ENCODE measurements around the gene C2orf81. TPM values are rescaled to one million over a fixed set of nuclear protein-coding genes. Genes with fewer than 3 reads are reported as not detected.

The C2orf81 gene
- total RNA-seq, 1 donor from 2014 or later: under 0.01 TPM

- DNase-seq (ENCODE audit: low read depth in 2 of 2): no peak
Measured at GRCh38 chr2:74391209-74391579, 30.2 kb downstream of the C2orf81 start.

- no peak for DNase-seq (ENCODE audit: low read depth in 2 of 2)
Measured at GRCh38 chr2:74390606-74391005, 30.8 kb downstream of the C2orf81 start.

- DNase-seq (ENCODE audit: low read depth in 2 of 2): peak in 1 of 2 donors; percentile 15
Measured at GRCh38 chr2:74387346-74387745, 34.1 kb downstream of the C2orf81 start.

GRCh38 chr2:74385396-74385795, 36.0 kb downstream of the C2orf81 start:
- DNase-seq (ENCODE audit: low read depth in 2 of 2): no peak

GRCh38 chr2:74384051-74384450, 37.4 kb downstream of the C2orf81 start:
- DNase-seq (ENCODE audit: low read depth in 2 of 2): no peak

DNA sequence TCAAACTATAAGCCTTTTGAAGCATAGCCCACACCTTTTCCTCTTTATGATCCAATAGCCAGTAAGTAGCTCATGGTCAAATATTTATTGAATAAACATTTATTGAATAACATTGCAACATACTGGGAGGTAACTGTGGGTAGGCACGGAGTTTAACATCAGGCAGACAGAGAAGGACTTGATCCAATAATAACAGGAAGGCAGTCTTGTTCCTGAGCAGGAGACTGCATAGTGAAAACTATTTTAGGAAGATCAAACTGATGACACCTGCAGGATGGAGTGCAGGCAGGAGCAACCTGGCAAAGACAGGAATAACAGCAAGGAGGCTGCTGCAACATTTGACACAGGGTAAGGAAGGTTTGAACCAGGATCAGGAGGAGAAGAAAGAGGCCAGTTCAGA, 38.2 kb downstream of the C2orf81 start:
- DNase-seq (ENCODE audit: low read depth in 2 of 2): peak; percentile 43 to 94

- no peak for DNase-seq (ENCODE audit: low read depth in 2 of 2)
Measured at GRCh38 chr2:74381751-74382150, 39.7 kb downstream of the C2orf81 start.

GRCh38 chr2:74379851-74380789, 41.3 kb downstream of the C2orf81 start, which contains the start of gene DCTN1:
Gene DCTN1 (minus strand): TSS chr2:74380311. CDS start chr2:74380037, 274 bp downstream.
- peak; percentile 61 to 69 for DNase-seq (ENCODE audit: low read depth in 2 of 2)

GRCh38 chr2:74378007-74378406, 43.4 kb downstream of the C2orf81 start:
- no peak for DNase-seq (ENCODE audit: low read depth in 2 of 2)

- no peak for DNase-seq (ENCODE audit: low read depth in 2 of 2)
Measured at GRCh38 chr2:74375838-74376237, 45.6 kb downstream of the C2orf81 start.

DNA sequence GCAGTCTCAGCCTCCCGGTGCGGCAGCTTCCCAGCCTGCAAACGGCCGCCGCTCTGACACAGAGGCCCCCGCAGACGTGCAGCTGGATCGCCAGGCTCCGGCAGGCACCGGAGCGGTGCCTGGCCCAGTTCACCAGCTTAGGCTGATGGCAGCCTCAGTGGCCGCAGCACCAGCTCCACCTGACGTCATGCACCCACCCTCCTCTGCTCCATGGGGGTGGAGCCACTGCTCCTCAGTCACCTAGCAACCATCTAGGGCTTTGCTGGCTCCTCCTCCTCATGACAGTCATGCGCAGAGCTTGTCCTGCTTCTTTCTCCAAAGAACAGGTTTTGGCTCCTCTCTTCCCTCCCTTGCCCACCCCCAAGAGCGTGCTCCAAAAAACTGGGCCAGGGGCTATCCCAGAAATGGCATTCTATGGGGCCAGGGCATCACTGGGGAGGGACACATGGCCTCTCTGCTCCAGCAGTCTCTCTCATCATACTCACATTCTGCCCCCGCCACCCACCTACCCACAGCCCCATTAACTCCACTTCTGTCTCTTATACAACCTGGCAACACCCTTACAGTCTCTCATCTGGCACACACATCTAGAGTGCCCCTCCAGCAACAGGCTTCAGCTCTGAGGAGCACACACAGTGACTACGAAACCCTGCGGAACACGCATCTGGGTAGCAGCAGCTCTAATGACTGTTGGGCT, 46.8 kb downstream of the C2orf81 start:
- DNase-seq (ENCODE audit: low read depth in 2 of 2): peak; percentile 12 to 64

DNA sequence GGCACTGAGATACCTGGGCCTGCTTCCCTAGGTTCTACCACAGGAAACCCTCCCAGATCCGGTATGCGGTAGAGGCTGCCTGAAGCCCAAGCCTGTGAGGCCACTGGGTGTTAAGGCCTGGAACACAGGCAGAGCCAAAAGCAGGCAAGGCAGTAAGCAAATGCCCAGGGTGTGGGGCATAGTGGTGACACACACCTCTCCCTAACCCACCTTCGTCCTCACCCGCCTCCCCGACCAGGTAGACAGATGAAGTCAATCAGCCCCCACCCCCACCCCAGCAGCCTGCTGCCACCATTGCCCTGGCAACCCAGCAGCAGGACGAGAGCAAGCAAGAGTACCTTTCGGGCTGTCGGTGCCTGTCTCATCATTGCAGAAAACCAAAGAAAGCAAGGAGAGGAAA, 47.4 kb downstream of the C2orf81 start:
- DNase-seq (ENCODE audit: low read depth in 2 of 2): peak in 1 of 2 donors; percentile 14

DNA sequence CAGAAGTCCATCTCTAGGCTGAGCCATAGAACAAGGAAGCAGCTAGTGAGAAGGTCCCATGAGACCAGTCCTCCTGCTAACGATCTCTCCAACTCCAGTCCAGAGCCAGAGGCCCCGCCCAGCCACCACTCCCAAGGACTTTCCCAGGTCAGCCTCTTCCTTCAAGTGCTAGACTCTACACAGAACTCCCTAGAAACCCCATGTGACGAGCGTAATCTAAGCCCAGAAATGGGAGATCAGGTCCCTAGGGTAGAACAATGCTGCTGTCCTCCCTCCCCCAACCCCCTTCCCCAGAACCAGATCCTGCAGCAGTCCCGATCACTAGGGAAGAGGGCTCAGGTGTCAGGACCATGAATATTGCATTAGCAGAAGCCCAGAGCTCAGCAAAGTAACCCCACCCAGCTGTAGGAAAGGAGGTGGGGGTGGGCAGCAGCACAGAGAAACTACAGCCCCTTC, 48.2 kb downstream of the C2orf81 start:
- no peak for DNase-seq (ENCODE audit: low read depth in 2 of 2)

DNA sequence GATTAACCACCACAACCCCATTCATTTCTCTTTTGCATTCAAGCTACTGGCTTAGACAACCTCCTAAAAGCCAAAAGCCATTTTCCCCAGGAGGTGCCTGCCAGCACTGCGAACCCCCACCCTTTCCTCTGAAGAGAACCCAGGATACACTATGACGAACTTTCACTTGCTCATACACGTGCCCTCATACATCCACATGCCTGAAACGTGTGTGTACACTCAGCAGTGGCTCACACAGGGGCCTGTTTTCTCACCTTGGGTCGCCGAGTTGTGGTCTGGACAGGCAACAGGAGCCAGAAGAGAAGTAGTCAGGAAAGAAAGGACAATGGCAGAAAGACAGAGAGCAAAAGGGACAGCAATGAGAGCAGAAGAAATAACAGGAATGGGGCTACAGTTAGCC, 48.7 kb downstream of the C2orf81 start:
- no peak for DNase-seq (ENCODE audit: low read depth in 2 of 2)

- no peak for DNase-seq (ENCODE audit: low read depth in 2 of 2)
Measured at GRCh38 chr2:74371421-74371820, 50.0 kb downstream of the C2orf81 start.

DNA sequence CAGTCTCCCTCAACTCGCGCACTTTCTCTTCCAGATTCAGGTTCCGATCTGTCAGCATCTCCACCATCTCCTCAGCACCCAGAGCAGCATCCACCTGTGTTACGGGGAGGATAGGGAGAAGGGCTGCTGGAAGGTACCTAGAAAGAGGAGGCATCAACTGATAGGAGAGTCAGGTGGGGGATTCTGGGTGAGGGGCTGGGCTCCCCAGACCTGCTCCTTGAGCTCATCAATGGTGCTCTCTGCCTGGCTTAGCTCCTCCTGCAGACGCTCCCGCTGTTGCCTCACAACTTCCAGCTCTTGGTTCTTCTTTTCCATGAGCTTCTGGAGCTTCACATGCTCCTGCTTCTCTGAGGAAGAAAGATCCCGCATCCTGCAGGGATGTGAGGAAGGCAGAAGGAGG, 51.4 kb downstream of the C2orf81 start:
- no peak for DNase-seq (ENCODE audit: low read depth in 2 of 2)

- no peak for DNase-seq (ENCODE audit: low read depth in 2 of 2)
Measured at GRCh38 chr2:74368499-74368898, 52.9 kb downstream of the C2orf81 start.

- no peak for DNase-seq (ENCODE audit: low read depth in 2 of 2)
Measured at GRCh38 chr2:74367789-74368188, 53.6 kb downstream of the C2orf81 start.

GRCh38 chr2:74366036-74366435, 55.4 kb downstream of the C2orf81 start:
- no peak for DNase-seq (ENCODE audit: low read depth in 2 of 2)

DNA sequence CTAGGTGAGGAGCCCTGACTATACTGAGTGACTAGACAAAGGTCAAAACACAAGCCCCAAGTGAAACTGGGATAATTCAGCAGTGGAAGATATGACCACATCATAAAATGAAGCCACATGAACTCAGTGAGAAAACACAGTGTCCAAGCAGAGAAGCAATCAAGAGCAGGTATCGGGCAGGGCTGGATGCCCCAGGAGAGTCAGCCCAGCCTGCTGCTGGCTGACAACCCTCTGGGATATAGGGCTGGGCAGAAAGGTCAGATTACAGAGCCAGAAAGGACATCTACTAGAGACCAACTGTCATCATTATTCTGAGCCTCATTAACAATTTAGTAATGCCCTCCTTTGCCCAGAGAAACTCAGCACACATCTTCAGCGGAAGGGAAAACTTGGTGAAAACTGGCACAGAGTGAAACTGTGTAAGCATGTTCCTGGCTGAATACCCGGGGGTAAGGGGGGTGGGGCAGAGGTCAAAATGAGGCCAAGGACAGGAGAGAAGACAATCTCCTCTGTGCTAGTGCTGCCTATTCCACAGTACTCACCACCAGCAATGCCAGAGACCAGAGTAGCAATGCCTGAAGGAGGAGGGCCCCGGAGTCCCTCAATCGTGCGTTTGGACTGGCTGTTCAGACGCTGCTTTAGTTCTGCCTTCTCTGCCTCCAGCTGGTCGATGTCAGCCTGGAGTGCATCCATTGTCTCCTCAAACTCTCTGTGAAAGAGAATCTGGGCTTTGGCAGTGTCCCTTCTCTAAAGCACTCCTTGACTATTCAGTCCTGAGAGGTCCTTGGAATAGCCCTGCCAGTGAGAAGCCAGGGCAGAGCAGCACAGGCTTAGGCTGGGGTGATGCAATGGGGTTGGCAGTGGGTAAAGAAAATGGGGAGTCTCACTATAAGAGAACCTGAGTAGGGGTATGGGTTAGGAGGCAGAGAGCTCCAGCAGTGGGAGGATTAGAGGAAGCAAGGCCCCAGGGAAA, 56.6 kb downstream of the C2orf81 start:
- DNase-seq (ENCODE audit: low read depth in 2 of 2): no peak

All from lung microvascular endothelial cell (primary cell).